Stomach smooth muscle (tissue), 2 donors: ENCODE results near the gene PREX1.
A peak's percentile ranks its signal among the peaks of the same experiment; 100 is the strongest.
"Not testable (repeated sequence)": the region's sequence is repeated elsewhere in the genome, so short reads cannot be mapped to it uniquely, and the experiment has no call there.

ENCODE experiments used
- H3K27ac ChIP-seq: one replicate; pipeline ENCODE4 v1.7.0; 2013; ENCODE audit warnings: mild to moderate bottlenecking, low read length, inconsistent platforms
- H3K27me3 ChIP-seq, 2 donors: one replicate each; pipeline ENCODE4 v1.7.0; 2013; ENCODE audit warnings: low read length in 2 of 2; ENCODE audit not compliant: insufficient read depth in 2 of 2, control insufficient read depth in 1 of 2
- H3K36me3 ChIP-seq, 2 donors: one replicate each; pipeline ENCODE4 v1.7.0; 2013; ENCODE audit warnings: low read length in 2 of 2; ENCODE audit not compliant: control insufficient read depth in 2 of 2, insufficient read depth in 2 of 2
- H3K4me1 ChIP-seq: one replicate; pipeline ENCODE4 v1.7.0; 2013; ENCODE audit warnings: low read length; ENCODE audit not compliant: control insufficient read depth, insufficient read depth
- H3K4me3 ChIP-seq, 2 donors: one replicate each; pipeline ENCODE4 v1.7.0; 2013; ENCODE audit warnings: low read length in 2 of 2
- H3K9ac ChIP-seq, 2 donors: one replicate each; pipeline ENCODE4 v1.7.0; 2013; ENCODE audit warnings: low read length in 2 of 2, mild to moderate bottlenecking in 1 of 2
- H3K9me3 ChIP-seq, 2 donors: one replicate each; pipeline ENCODE4 v1.7.0; 2013; ENCODE audit warnings: low read length in 2 of 2; ENCODE audit not compliant: control insufficient read depth in 2 of 2
- donor health status: healthy.
- donor health status: Pancreatic carcinoma.

Gene PREX1

DNA sequence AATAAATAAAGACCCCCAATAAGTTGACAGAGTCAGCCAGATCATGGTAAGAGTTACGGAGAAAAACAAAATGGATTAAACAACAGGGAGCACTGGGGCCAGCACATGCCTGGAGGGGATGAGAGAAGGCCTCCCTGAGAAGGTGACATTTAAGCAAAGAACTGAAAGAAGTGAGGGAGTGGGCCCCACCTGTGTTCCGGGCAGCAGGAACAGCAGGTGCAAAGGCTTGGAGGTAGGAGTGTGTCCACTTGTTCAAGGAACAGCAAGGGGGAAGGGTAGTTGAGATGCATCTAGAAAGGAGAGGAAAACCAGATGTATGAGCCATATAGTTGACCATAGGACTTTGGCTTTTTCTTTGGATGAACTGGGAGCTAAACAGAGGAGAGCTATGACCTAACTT, 7.6 kb upstream of the PREX1 start:
- Histone ChIP-seq H3K27me3 (peaks cover 0 to 4% of the 10 kb centered on the region in 2 donors), H3K9ac (no peak overlapping the region), H3K9me3 (no peaks in the 10 kb centered on the region), H3K27ac (no peak overlapping the region), H3K4me1 (peaks cover 12% of the 10 kb centered on the region), H3K36me3 (no peaks in the 10 kb centered on the region), H3K4me3 (no peak overlapping the region)

DNA sequence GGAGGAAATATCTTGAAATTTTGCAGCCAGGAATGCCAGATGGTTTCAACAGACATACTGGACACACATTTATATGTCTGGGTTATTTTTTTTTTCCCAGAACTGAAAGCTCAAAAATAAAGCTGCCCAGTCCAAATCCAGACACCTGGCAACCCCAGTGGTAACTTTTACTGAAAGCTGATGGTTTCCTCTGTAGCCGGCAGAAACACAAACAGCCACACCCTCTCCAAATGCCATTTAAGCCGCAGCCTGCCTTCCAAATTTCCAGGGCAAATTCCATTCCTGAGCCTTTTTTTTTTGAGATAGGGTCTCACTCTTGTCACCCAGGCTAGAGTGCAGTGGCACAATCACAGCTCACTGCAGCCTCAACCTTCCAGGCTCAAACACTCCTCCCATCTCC, 6.5 kb upstream of the PREX1 start:
- H3K4me1 ChIP-seq: peaks cover 12% of the 10 kb centered on the region
- no peaks in the 10 kb centered on the region for H3K36me3 ChIP-seq
- no peak overlapping the region for H3K4me3 ChIP-seq
- H3K9me3 ChIP-seq: no peaks in the 10 kb centered on the region
- no peak overlapping the region for H3K27ac ChIP-seq
- no peak overlapping the region for H3K9ac ChIP-seq
- H3K27me3 ChIP-seq: peaks cover 0 to 7% of the 10 kb centered on the region in 2 donors

- peaks cover under 1 to 15% of the 10 kb centered on the region in 2 donors for H3K27me3 ChIP-seq
- peaks cover 22% of the 10 kb centered on the region for H3K4me1 ChIP-seq
- no peaks in the 10 kb centered on the region for H3K36me3 ChIP-seq
- H3K9me3 ChIP-seq: no peaks in the 10 kb centered on the region
- no peak overlapping the region for H3K27ac ChIP-seq
- H3K9ac ChIP-seq: no peak overlapping the region
- H3K4me3 ChIP-seq: no peak overlapping the region
These were observed 4.6 kb upstream of the PREX1 start for GRCh38 chr20:48832405-48832730.

DNA sequence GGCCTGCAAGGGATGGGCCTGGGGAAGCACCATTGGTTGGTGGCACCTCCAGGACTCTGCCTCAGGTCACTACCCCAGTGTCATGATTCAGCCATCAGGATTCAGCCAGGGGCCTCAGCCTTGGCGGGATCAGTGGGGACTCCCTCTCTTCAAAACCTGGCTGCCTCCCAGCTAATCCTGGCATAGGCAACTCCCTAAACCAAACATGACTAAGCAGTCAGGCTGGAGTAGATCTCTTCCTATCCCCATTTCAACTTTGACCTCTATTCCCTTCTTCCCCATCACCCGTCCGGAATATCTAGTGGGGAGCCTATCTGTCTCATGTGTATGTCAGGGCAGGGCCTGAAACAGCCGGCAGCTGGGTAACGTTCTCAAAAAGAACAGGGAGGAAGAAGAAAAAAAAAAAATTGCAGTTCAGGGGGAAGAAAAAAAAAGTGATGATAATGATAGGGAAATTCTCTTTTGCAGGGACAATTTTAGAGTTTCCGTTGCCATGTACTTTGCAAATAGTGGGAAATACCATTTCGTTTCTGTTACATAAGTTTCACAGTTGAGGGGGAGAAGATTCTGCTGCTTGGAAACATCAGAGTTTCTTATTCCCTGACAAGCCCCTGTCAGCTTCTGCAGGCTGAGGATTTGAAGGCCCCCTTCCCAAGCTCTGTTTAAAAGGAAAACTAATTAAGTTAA, 4.1 kb upstream of the PREX1 start:
- Histone ChIP-seq H3K9me3 (no peaks in the 10 kb centered on the region), H3K27ac (peak overlapping the region; percentile 18), H3K36me3 (no peaks in the 10 kb centered on the region), H3K27me3 (peaks cover 4 to 18% of the 10 kb centered on the region in 2 donors), H3K9ac (no peak overlapping the region), H3K4me3 (no peak overlapping the region), H3K4me1 (peaks cover 22% of the 10 kb centered on the region)

DNA sequence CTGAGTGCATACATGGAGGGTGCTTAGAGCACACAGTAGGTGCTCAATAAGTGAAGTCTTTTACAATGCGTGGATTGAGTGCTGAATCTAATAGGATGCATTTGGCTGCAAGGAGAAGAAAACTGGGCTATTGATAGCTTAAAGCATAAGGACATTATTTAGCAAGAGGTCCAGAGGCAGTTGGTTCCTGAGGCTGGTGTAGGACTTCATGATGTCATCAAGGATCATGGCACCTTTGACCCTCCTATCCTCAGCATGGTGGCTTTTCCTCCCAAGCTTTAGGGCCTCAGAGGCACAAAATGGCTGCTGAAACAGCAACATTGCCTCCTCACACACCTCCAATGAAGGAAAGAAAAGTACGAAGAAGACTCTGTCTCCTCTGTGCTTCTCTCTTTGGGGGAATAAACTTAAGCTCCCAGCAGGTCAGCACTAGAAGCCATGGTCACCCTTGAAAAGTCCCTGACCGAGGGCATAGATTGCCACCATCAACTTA, 3.1 kb upstream of the PREX1 start:
- H3K9me3 ChIP-seq: no peaks in the 10 kb centered on the region
- H3K36me3 ChIP-seq: no peaks in the 10 kb centered on the region
- H3K9ac ChIP-seq: no peak overlapping the region
- no peak overlapping the region for H3K4me3 ChIP-seq
- no peak overlapping the region for H3K27ac ChIP-seq
- H3K27me3 ChIP-seq: peaks cover 4 to 22% of the 10 kb centered on the region in 2 donors
- peaks cover 22% of the 10 kb centered on the region for H3K4me1 ChIP-seq

DNA sequence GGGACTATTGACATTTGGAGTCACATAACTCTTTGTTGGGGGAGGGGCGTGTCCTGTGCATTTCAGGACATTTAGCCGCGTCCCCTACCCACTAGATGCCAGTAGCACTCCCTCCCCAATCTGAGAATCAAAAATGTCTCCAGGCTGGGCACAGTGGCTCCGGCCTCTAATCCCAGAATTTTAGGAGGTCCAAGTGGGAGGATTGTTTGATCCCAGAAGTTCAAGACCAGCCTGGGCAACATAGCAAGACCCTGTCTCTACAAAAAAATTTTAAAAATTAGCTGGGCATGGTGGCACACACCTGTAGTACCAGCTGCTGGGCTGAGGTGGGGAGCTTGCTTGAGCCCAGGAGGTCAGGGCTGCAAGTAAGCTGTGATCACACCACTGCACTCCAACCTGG, 2.1 kb upstream of the PREX1 start:
- Histone ChIP-seq H3K9me3 (no peaks in the 10 kb centered on the region), H3K9ac (no peak overlapping the region), H3K27me3 (peaks cover 5 to 21% of the 10 kb centered on the region in 2 donors), H3K36me3 (no peaks in the 10 kb centered on the region), H3K27ac (no peak overlapping the region), H3K4me1 (peaks cover 23% of the 10 kb centered on the region), H3K4me3 (no peak overlapping the region)

- H3K4me3 ChIP-seq: no peak overlapping the region
- no peaks in the 10 kb centered on the region for H3K36me3 ChIP-seq
- peak overlapping the region in 1 of 2 donors; percentile 30 for H3K9ac ChIP-seq
- H3K27me3 ChIP-seq: peaks cover 9 to 21% of the 10 kb centered on the region in 2 donors
- H3K27ac ChIP-seq: no peak overlapping the region
- H3K9me3 ChIP-seq: no peaks in the 10 kb centered on the region
- H3K4me1 ChIP-seq: peaks cover 27% of the 10 kb centered on the region
These were observed 1.1 kb upstream of the PREX1 start for GRCh38 chr20:48828734-48829460.

GRCh38 chr20:48826883-48827771, 672 bp downstream of the PREX1 start:
- H3K27ac ChIP-seq: no peak overlapping the region
- H3K4me1 ChIP-seq: peaks cover 22% of the 10 kb centered on the region
- H3K9ac ChIP-seq: peak overlapping the region; percentile 55 to 64
- H3K4me3 ChIP-seq: peak overlapping the region; percentile 38 to 70
- H3K9me3 ChIP-seq: no peaks in the 10 kb centered on the region
- peaks cover 14 to 24% of the 10 kb centered on the region in 2 donors for H3K27me3 ChIP-seq
- H3K36me3 ChIP-seq: no peaks in the 10 kb centered on the region

- H3K27me3 ChIP-seq: peaks cover 14 to 24% of the 10 kb centered on the region in 2 donors
- H3K9ac ChIP-seq: peak overlapping the region in 1 of 2 donors; percentile 34
- H3K36me3 ChIP-seq, H3K9me3 ChIP-seq, H3K27ac ChIP-seq: not testable (repeated sequence)
- peaks cover 17% of the 10 kb centered on the region for H3K4me1 ChIP-seq
- peak overlapping the region; percentile 7 to 70 for H3K4me3 ChIP-seq
These were observed 1.3 kb downstream of the PREX1 start for GRCh38 chr20:48826480-48826879.

DNA sequence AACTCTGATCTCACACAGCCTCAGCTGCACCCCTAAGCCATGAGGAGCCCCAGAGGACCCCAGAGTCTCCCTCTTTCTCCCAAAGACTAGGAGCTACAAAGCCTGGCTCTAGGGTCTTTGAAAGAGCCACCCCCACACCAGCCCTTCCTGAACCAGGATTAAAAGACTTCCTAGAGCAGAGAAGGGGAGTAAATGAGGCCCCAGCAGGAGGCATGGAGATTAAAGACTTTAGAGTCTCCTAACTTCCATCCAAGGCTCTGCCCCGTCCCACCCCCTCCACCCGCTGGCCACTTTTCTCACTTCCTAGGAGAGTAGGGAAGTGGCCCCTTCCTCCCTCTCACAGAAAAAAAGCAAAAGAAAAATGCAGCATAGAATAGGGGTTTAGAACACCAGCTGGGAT, 1.7 kb downstream of the PREX1 start:
- peak overlapping the region; percentile 7 to 70 for H3K4me3 ChIP-seq
- H3K27ac ChIP-seq: no peak overlapping the region
- H3K9ac ChIP-seq: peak overlapping the region in 1 of 2 donors; percentile 34

More for the DNA sequence above, 1.7 kb downstream of the PREX1 start:
- peaks cover 15% of the 10 kb centered on the region for H3K4me1 ChIP-seq
- peaks cover 14 to 24% of the 10 kb centered on the region in 2 donors for H3K27me3 ChIP-seq
- H3K9me3 ChIP-seq: no peaks in the 10 kb centered on the region
- H3K36me3 ChIP-seq: no peaks in the 10 kb centered on the region
